ENCODE data around the gene ADAM23. TPM values are rescaled to one million over a fixed set of nuclear protein-coding genes. Genes with fewer than 3 reads are reported as not detected.

ADAM23 gene
- total RNA-seq, 6 donors from 2014 or later = 0.15 to 3.5 (median 0.89) TPM; not detected in 1

DNA sequence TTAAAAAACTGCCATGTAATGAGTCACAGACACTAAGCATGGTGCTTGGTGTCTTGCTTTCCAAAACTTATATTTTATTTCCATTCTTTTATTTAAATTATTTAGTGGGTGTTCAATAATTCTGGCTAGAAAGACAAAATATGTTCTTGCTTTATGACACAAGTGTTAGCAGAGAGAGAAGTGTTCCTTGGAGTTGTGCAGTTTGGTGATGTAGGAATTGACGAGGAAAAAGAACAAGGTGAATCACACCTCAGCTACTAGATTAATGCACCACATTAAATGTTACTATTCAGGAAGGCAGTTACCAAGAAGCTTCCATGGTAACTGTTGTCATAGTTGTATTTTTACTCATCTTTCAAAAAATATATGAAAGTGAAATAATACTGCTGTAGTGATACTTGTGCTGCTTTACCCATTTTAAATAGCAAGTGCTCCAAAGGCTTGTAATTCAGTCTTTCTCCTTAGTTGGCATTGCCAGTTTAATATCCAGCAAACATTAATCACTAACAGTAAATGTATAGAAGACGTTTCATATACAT, 28.3 kb downstream of the ADAM23 start:
- Histone ChIP-seq H3K36me3 (no peaks in the 10 kb centered on the region), H3K27ac (no peak overlapping the region), H3K9me3 (peaks cover 0 to 5% (median 0%) of the 10 kb centered on the region in 4 donors), H3K4me1 (no peaks in the 10 kb centered on the region), H3K27me3 (no peaks in the 10 kb centered on the region), H3K4me3 (no peak overlapping the region)
- ATAC-seq (ENCODE audit: low FRiP score in 2 of 2) = no peak
- TF ChIP-seq, protein P1, sequence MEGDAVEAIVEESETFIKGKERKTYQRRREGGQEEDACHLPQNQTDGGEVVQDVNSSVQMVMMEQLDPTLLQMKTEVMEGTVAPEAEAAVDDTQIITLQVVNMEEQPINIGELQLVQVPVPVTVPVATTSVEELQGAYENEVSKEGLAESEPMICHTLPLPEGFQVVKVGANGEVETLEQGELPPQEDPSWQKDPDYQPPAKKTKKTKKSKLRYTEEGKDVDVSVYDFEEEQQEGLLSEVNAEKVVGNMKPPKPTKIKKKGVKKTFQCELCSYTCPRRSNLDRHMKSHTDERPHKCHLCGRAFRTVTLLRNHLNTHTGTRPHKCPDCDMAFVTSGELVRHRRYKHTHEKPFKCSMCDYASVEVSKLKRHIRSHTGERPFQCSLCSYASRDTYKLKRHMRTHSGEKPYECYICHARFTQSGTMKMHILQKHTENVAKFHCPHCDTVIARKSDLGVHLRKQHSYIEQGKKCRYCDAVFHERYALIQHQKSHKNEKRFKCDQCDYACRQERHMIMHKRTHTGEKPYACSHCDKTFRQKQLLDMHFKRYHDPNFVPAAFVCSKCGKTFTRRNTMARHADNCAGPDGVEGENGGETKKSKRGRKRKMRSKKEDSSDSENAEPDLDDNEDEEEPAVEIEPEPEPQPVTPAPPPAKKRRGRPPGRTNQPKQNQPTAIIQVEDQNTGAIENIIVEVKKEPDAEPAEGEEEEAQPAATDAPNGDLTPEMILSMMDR (IDR thresholded peaks at IDR 0.05) = no peak
- no peak for TF ChIP-seq POLR2AphosphoS5 (IDR thresholded peaks at IDR 0.05)
- no peak for TF ChIP-seq POLR2A (IDR thresholded peaks at IDR 0.05)
- no peak for TF ChIP-seq EP300 (IDR thresholded peaks at IDR 0.05)
- DNase-seq = no peak
- 73 to 75% methylated on average over 2 of the region's 2 CpGs for WGBS, 2 donors

DNA sequence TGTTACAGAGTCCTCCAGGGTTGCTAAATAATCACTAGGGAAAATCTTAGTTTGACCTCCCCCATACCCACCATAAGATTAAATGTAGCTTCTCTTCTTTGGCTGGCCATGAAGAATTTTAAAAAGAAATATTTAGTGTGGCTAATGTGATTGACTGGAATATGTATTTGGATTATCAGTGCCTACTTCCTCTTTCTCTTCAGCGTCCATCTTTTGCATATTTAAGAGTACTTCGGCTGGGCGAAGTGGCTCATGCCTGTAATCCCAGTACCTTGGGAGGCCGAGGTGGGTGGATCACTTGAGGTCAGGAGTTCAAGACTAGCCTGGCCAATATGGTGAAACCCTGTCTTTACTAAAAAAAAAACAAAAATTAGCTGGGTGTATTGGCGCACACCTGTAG, 28.8 kb downstream of the ADAM23 start:
- no peak overlapping the region for H3K27ac ChIP-seq
- ATAC-seq (ENCODE audit: low FRiP score in 2 of 2) (no peak), DNase-seq (no peak)
- WGBS, 2 donors = 79 to 83% methylated on average over 5 of the region's 5 CpGs
- H3K4me1 ChIP-seq = no peaks in the 10 kb centered on the region
- TF ChIP-seq EP300 (IDR thresholded peaks at IDR 0.05) (no peak), POLR2A (IDR thresholded peaks at IDR 0.05) (no peak), POLR2AphosphoS5 (IDR thresholded peaks at IDR 0.05) (no peak)
- TF ChIP-seq, protein P1 (IDR thresholded peaks at IDR 0.05) = no peak
- H3K4me3 ChIP-seq = no peak overlapping the region
- H3K9me3 ChIP-seq = peaks cover 0 to 5% (median 0%) of the 10 kb centered on the region in 4 donors
- no peaks in the 10 kb centered on the region for H3K27me3 ChIP-seq
- no peaks in the 10 kb centered on the region for H3K36me3 ChIP-seq

DNA sequence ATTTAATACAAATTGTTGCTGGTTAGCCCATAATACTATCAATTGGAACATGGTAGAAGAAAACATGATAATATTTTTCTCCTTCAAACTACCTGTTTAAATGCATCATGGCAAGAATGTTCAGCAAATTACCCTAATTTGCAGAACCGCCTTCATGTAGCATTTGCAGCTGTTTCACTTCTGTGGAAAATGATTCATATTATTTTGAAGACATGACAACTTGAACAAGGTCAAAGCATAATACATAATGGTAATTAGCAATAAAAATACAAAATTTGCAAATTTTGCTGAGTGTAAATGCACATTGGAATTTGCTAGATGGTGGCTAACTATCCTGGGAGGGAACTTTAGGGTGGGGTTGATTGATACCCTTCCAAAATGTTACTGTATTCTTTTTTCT, 30.8 kb downstream of the ADAM23 start:
- Histone ChIP-seq H3K27me3 (no peaks in the 10 kb centered on the region), H3K4me1 (no peaks in the 10 kb centered on the region), H3K27ac (no peak overlapping the region), H3K36me3 (no peaks in the 10 kb centered on the region), H3K4me3 (no peak overlapping the region), H3K9me3 (no peaks in the 10 kb centered on the region)
- 95 to 96% methylated on average over 1 of the region's 1 CpG for WGBS, 2 donors
- no peak for ATAC-seq (ENCODE audit: low FRiP score in 2 of 2)
- no peak for TF ChIP-seq POLR2A (IDR thresholded peaks at IDR 0.05)
- no peak for TF ChIP-seq EP300 (IDR thresholded peaks at IDR 0.05)
- no peak for TF ChIP-seq POLR2AphosphoS5 (IDR thresholded peaks at IDR 0.05)
- TF ChIP-seq, protein P1 (IDR thresholded peaks at IDR 0.05) = no peak
- no peak for DNase-seq

DNA sequence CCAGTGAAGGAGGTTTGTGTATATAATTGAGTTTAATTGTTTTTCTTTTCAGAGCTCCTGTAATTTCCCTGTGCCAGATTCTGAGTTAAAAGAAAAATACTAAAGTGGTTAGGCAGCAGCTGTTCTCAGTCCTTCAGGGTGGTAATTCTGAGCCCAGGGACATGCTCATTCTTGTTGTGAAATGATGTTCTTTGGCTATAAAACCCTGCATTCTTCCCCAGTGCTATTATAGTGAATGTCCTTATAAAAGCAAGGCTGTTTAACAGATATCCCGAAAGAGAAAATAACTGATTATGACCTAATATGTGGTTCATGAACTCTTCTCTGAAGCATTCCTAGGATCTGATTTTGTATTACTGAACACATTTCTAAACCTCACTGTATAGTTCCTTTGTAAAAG, 34.0 kb downstream of the ADAM23 start:
- no peak overlapping the region for H3K4me3 ChIP-seq
- DNase-seq (no peak), ATAC-seq (ENCODE audit: low FRiP score in 2 of 2) (no peak)
- no peak overlapping the region for H3K27ac ChIP-seq
- no peaks in the 10 kb centered on the region for H3K9me3 ChIP-seq
- no peaks in the 10 kb centered on the region for H3K36me3 ChIP-seq
- 88% methylated on average over 1 of the region's 1 CpG for WGBS, 2 donors
- TF ChIP-seq POLR2A (IDR thresholded peaks at IDR 0.05) (no peak), POLR2AphosphoS5 (IDR thresholded peaks at IDR 0.05) (no peak), EP300 (IDR thresholded peaks at IDR 0.05) (no peak)
- TF ChIP-seq, protein P1 (IDR thresholded peaks at IDR 0.05) = no peak
- no peaks in the 10 kb centered on the region for H3K27me3 ChIP-seq
- H3K4me1 ChIP-seq = no peaks in the 10 kb centered on the region

DNA sequence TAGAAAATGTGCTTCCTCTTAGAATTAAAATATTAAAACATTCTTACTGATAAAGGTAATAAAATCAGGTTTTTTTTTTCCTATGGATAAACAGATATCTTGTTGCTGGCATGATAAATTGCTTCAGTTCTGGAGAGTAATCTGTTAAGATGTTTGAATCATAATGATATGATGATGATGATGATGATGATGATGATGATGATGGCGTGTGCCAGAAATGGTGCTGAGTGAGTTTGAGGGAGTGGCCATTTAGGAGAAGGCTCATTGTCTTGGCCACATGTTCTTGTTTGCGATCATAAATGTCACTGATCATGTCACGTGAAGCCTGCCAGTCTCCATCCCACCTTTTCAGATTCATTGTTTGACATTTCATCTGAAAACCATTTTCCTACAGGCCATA, 35.0 kb downstream of the ADAM23 start:
- no peaks in the 10 kb centered on the region for H3K4me1 ChIP-seq
- ATAC-seq (ENCODE audit: low FRiP score in 2 of 2) (no peak), DNase-seq (no peak)
- TF ChIP-seq POLR2AphosphoS5 (IDR thresholded peaks at IDR 0.05) = no peak
- TF ChIP-seq EP300 (IDR thresholded peaks at IDR 0.05) = no peak
- TF ChIP-seq, protein P1 (IDR thresholded peaks at IDR 0.05) = no peak
- TF ChIP-seq POLR2A (IDR thresholded peaks at IDR 0.05) = no peak
- H3K4me3 ChIP-seq = no peak overlapping the region
- 83 to 89% methylated on average over 3 of the region's 3 CpGs for WGBS, 2 donors
- no peaks in the 10 kb centered on the region for H3K27me3 ChIP-seq
- no peak overlapping the region for H3K27ac ChIP-seq
- no peaks in the 10 kb centered on the region for H3K9me3 ChIP-seq
- no peaks in the 10 kb centered on the region for H3K36me3 ChIP-seq

Data from upper lobe of left lung (tissue), 6 donors.